Activated naive CD4-positive, alpha-beta T cell treated with anti-CD3 and anti-CD28 coated beads, Interleukin-2, amount 50 U/mL, for 72 hours (primary cell): Measurements from ENCODE around the gene TTC27. TPM values are rescaled to one million over a fixed set of nuclear protein-coding genes. Genes with fewer than 3 reads are reported as not detected.
"Not testable (repeated sequence)": the region's sequence is repeated elsewhere in the genome, so short reads cannot be mapped to it uniquely, and the experiment has no call there.

Experiments
- ATAC-seq, 2 donors: fragments of 150-1000 bp; cut with Tn5 transposase; 2 replicates each; pipeline ENCODE4 v1.10.0; 2021; ENCODE audit warnings: mild to moderate bottlenecking in 2 of 2, moderate library complexity in 2 of 2
- DNase-seq, 2 donors: peaks; one replicate each; pipeline ENCODE4 v3.0.0; 2021 to 2022; ENCODE audit warnings: low spot score in 2 of 2
- H3K27ac Mint-ChIP-seq, 2 donors: one replicate each; pipeline ENCODE4 v1.8.0; 2022; ENCODE audit warnings: mild to moderate bottlenecking in 2 of 2, mixed read lengths in 2 of 2
- H3K36me3 Mint-ChIP-seq, 2 donors: one replicate each; pipeline ENCODE4 v1.8.0; 2022; ENCODE audit warnings: mixed read lengths in 2 of 2
- H3K9me3 Mint-ChIP-seq, 2 donors: one replicate each; pipeline ENCODE4 v1.8.0; 2022; ENCODE audit warnings: mixed read lengths in 2 of 2
- total RNA-seq, 2 donors: library from RNA; stranded (reverse); gene quantifications; one replicate each; pipeline ENCODE4 v1.2.3, GENCODE V29; 2022

The TTC27 gene
- total RNA-seq, 2 donors from 2014 or later, result 22.2 to 31.3 TPM

DNA sequence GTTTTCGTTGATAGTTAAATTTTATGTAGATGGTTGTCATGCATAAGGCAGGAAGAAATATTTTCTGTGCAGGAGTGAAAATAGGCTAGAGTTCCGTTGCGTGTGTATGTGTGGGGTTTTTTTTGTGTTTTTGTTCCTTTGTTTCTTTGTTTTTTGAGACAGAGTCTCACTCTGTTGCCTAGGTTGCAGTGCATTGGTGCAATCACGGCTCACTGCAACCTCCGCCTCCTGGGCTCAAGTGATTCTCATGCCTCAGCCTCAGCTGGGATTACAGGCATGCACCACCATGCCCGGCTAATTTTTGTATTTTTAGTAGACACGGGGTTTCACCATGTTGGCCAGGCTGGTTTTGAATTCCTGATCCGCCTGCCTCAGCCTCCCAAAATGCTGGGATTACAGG, 103.1 kb downstream of the TTC27 start:
- not testable (repeated sequence) for H3K9me3 Mint-ChIP-seq, H3K27ac Mint-ChIP-seq, ATAC-seq, DNase-seq
- H3K36me3 Mint-ChIP-seq, result peaks cover 10 to 18% of the 10 kb centered on the region in 2 donors

DNA sequence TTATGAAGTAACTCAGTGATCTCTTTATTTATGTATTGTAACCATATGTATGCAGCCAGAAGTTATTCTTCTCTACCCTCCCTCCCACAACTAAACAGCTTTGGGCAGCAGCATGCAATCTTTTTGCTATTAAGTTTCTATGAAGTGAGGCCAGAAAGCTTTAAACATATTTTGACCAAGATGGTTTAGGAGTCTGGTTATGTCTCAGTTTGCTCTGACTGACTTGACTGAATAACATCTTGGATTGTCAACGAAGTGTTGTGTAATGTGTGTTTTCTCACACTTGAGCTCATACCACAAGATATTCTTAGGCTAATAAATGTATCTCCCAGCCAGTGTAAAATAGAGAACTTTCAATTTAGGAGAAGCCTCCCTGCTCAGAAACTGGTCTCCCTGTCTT, 104.3 kb downstream of the TTC27 start:
- Mint-ChIP-seq H3K9me3 (no peaks in the 10 kb centered on the region), H3K27ac (no peak overlapping the region), H3K36me3 (peaks cover 7 to 13% of the 10 kb centered on the region in 2 donors)
- no peak for ATAC-seq
- no peak for DNase-seq

DNA sequence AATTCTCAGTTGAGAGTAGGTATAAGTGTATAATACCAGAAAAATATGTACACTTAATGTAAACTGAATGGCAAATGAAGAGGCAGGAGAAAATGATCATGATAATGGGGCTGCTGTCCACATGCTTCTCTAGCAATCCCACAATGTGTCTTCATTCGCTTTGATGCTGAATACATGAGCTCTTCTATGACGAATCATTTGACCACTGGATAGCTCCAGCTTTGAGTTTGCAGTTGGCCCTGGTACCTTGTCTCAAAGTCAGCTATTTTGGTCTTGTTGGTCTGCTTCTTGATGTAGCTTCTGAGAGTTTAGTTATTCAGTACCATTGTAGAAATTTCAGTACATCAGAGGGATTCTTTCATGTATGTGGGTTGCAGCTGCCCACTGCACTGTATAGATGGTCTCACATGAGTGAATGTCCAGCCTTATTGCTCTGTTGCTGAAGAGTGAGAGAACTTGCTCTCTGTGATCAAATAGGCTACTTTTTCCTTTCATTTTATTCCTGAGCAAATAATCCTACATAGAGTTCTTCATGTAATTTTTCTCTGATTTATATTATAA, 105.1 kb downstream of the TTC27 start:
- ATAC-seq, result peak in 1 of 2 donors; percentile 34

DNA sequence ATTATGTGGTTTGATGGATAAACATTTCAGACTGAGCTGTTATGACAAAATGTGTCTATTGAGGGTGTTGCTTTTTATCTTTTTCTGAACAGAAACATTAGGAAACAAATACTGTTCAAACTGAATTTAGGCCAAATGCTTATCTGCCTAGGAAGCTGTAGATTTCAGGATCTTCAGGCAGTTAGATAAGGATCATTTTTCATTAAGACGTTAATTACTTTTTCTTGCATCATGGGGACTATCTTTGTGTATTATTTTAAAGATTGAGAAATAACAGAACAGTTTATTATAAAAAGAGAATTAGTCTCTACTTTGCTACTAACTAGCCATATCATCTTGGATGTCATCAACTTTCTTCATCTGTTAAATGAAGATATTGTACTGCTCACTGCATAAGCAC, 107.5 kb downstream of the TTC27 start:
- ATAC-seq (no peak), DNase-seq (no peak)
- Mint-ChIP-seq H3K27ac (no peak overlapping the region), H3K36me3 (peaks cover 8% of the 10 kb centered on the region in 2 donors), H3K9me3 (no peaks in the 10 kb centered on the region)

More for the DNA sequence above, 105.1 kb downstream of the TTC27 start:
- Mint-ChIP-seq H3K36me3 (peaks cover 8 to 14% of the 10 kb centered on the region in 2 donors), H3K27ac (peak overlapping the region in 1 of 2 donors; percentile 44), H3K9me3 (no peaks in the 10 kb centered on the region)
- DNase-seq, result no peak

DNA sequence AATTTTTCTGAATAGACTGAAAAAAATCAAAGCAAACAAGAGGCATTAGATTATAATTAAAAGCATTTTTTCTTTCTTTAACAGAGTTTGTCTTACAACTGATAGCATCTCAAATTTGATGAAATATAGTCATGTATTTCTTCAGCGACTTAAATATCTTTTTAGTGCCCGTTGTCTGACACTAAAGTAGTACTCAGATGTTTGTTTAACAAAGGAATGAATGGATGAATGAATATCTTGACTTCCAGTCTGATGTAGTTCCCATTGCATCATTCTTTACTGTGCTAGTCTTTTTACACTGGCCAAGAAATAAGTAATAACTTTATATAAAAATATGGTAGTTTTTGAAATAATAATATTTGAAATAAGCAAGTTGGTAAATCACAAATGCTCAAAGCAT, 111.1 kb downstream of the TTC27 start:
- no peak overlapping the region for H3K27ac Mint-ChIP-seq
- H3K36me3 Mint-ChIP-seq, result peaks cover 25% of the 10 kb centered on the region in 2 donors
- H3K9me3 Mint-ChIP-seq, result no peaks in the 10 kb centered on the region
- no peak for ATAC-seq
- no peak for DNase-seq

DNA sequence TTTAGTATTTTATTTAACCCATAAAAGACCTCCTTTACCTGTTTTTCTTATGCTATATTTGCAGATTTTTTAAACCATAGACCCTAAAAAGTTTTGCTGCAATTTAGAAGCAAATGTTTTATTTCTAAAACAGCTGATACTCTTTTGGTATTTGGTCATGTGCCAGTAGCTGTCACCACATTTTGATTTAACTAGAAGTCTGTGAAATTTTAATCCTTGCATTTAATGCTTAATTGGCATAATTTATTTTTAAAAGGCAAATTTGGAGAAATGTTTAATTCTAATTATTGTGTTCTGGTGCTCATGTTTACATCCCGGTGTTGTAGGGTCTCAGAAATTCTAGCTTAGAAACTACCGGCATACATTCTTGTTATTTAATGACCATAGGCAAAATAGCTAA, 111.8 kb downstream of the TTC27 start:
- DNase-seq (no peak), ATAC-seq (no peak)
- H3K27ac Mint-ChIP-seq, result no peak overlapping the region
- peaks cover 31% of the 10 kb centered on the region in 2 donors for H3K36me3 Mint-ChIP-seq
- no peaks in the 10 kb centered on the region for H3K9me3 Mint-ChIP-seq

DNA sequence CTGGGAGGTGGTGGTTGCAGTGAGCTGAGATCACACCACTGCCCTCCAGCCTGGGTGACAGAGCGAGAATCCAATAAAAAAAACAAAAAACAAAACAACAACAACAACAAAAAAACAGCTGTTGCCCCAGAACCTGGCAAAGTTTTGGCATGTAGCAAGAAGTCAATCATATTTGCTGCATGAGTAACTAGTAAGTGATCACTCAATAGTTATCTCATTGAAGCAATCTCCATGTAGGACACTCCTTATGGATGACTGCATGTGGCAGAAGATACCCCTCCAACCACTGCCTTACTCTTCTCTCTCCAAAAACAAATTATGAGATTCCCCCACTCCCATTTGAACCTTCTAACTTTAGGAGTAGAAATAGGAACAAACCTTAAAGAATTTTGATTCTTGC, 113.7 kb downstream of the TTC27 start:
- peaks cover 0 to 2% of the 10 kb centered on the region in 2 donors for H3K9me3 Mint-ChIP-seq
- H3K27ac Mint-ChIP-seq, result no peak overlapping the region
- peaks cover 32 to 38% of the 10 kb centered on the region in 2 donors for H3K36me3 Mint-ChIP-seq
- ATAC-seq (no peak), DNase-seq (no peak)

DNA sequence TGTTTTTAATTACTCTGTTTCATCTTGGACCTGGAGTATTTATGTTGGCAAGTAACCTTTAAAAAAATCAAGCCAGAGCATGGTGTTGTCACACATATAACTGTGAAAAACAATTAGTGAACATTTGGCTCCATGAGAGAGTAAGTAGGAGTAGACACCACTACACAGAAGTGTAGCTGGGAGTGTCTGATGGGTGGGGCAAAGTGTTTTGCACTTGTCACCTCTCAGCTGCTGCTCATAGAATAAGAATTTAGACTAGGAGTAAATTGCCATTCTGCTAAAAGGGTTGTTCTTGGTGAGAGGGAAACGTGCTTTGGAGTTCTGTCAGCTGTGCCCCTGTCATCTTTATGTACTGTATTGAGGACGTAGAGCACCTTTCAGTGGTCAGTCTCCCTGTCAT, 114.5 kb downstream of the TTC27 start:
- H3K9me3 Mint-ChIP-seq, result peaks cover 0 to 5% of the 10 kb centered on the region in 2 donors
- H3K36me3 Mint-ChIP-seq, result peaks cover 30 to 36% of the 10 kb centered on the region in 2 donors
- ATAC-seq (no peak), DNase-seq (no peak)
- no peak overlapping the region for H3K27ac Mint-ChIP-seq

DNA sequence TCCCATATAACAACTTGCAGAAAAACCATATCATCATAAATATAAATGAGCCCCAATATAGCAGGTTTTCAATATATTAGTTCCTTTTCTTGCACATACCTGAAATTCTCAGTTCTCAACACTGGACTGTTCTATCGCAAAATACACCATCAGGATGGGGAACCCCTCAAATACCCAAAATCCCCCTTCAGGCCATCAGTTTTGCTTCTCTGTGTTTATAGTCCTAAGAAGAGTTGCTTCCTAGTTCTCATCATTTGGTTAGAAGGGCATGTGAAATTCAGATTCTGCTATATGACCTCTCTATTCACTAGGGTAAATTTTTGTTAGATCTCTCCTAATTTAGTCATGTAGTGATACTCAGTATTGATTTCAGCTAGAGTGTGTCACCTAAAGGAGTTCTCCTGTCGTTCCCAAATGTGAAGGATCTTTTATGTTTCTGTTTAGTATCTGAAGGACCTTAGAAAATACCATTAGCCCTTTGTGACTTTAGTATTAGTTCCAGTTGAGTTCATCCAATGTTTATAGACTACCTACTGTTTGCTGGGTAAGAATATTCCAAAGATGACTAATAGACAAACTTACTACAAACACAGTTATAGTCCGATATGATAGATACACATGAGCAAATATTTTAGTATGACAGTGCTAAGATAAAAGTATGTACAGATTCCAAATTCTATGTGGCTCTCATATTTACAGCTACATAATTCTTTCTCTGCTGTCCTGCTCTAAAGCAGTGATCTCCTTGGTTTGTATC, 115.8 kb downstream of the TTC27 start:
- Mint-ChIP-seq H3K36me3 (peaks cover 30 to 44% of the 10 kb centered on the region in 2 donors), H3K27ac (no peak overlapping the region)
- DNase-seq, result no peak

DNA sequence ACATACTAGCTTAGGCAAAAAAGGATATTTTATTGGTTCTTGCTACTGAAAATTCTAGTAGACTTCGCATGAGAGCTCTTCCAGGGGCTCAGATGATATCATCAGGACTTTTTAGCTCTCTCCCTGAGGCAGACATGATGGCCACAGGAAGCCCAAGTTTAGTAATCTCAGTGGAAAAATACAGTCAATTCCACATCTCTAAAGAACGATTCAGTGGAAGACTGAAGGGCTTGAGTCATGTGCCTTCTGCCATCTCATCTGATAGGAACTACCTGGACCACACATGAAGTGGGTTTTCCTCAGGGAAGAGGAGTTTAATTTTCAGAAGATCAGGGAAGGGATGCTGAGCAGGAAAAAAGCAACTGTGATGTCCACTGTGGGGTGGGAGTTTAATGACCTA, 117.3 kb downstream of the TTC27 start:
- H3K27ac Mint-ChIP-seq, result no peak overlapping the region

More for the DNA sequence above, 115.8 kb downstream of the TTC27 start:
- ATAC-seq, result no peak
- H3K9me3 Mint-ChIP-seq, result peaks cover 0 to 5% of the 10 kb centered on the region in 2 donors

DNA sequence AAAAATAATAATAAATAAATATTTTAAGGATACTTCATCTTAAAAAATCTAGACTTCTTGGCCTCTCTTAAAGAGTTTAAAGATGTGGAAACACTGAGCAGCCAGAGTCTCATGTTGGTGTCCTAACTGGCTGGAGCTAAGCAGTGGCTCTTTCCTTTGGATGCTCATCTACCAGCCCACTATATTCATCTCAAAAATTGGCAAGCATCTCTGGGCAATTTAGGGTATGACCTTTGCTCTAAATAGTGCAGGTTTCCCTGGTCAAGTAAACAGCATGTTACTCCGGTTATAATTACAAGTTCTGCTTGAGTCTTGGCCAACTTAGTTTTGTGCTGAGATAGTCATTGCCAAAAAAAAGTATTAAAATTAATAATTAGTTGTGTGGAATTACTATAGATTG, 117.8 kb downstream of the TTC27 start:
- peaks cover 0 to 5% of the 10 kb centered on the region in 2 donors for H3K9me3 Mint-ChIP-seq
- no peak for ATAC-seq
- peaks cover 40 to 44% of the 10 kb centered on the region in 2 donors for H3K36me3 Mint-ChIP-seq
- H3K27ac Mint-ChIP-seq, result no peak overlapping the region
- DNase-seq, result no peak

More for the DNA sequence above, 117.3 kb downstream of the TTC27 start:
- peaks cover 0 to 5% of the 10 kb centered on the region in 2 donors for H3K9me3 Mint-ChIP-seq
- DNase-seq (no peak), ATAC-seq (peak; percentile 69 to 84)
- peaks cover 38 to 44% of the 10 kb centered on the region in 2 donors for H3K36me3 Mint-ChIP-seq

DNA sequence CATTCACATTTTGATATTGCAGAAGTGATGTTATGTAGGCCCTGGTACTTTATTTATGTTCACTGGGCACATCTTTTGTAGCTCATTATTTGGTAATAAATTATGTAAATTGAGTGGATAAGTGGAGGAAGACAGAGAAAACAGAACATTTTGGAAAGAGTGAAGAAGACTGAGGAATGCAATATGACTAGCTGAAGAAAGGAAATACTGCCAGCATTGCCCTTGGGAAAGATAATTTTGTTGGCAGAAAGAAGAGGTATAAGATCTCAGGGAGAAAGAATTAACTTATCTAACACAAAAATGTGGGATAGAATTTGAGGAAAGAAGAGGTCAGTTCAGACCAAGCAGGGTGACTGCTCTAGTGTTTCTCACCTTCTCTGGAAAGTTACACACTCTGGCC, 118.8 kb downstream of the TTC27 start:
- no peak for ATAC-seq
- peak overlapping the region in 1 of 2 donors; percentile 2 for H3K27ac Mint-ChIP-seq
- no peak for DNase-seq
- H3K36me3 Mint-ChIP-seq, result peaks cover 34 to 39% of the 10 kb centered on the region in 2 donors
- H3K9me3 Mint-ChIP-seq, result peaks cover 0 to 5% of the 10 kb centered on the region in 2 donors

DNA sequence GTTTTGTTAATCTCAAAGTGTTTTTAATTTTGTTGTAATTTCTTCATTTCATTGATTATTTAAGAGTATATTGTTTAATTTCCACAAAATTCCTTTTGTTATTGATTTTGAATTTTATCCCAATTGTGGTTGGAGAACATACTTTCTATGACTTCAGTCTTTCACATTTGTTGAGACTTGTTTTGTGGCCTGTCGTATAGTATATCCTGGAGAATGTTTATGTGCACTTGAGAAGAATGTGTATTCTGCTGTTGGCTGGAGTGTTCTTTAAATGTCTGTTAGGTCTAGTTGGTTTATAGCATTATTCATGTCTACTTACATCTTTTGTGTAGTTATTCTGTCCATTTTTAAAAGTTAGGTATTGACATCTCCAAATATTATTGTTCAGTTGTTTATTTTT, 120.3 kb downstream of the TTC27 start:
- DNase-seq, result no peak
- no peak for ATAC-seq
- H3K36me3 Mint-ChIP-seq, result peaks cover 38 to 45% of the 10 kb centered on the region in 2 donors
- no peak overlapping the region for H3K27ac Mint-ChIP-seq
- H3K9me3 Mint-ChIP-seq, result peaks cover 0 to 5% of the 10 kb centered on the region in 2 donors

DNA sequence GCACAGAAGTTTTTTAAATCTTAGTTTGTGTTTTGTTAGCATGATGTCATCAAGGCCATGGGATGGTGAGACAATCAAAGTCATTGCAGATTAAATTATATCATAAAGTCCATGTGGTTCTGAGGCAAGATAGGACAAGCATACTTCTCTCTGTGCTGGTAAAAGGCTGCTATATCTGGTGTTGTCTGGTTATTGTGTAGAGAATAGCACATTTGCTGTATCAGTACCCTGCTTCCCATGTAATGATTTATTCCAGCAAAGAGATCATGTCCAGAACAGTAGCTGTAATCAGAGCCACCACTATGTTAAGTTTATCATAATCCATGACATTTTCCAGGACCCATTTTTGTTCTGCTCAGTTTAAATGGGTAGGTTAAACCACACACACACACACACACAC, 123.0 kb downstream of the TTC27 start:
- peaks cover 0 to 5% of the 10 kb centered on the region in 2 donors for H3K9me3 Mint-ChIP-seq
- H3K27ac Mint-ChIP-seq, result no peak overlapping the region
- ATAC-seq (no peak), DNase-seq (no peak)
- peaks cover 25 to 36% of the 10 kb centered on the region in 2 donors for H3K36me3 Mint-ChIP-seq

DNA sequence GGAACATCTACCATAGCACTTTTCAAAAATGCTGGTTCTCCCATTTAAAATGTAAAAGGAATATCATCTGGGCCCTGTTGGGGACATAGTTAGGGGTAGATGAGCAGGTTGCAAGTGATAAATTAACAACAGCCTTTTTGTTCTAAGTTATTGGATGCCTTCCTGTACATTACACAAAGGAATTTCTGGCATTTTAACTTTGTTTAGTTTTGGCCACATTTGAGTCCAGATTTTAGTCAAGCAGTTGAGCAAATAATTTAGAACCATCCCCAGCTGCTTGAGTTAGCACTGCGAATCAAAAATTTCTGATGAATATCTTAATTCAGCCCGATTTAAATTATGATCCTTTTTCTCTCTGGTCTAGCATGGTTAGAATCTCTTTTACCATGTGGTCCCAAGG, 124.4 kb downstream of the TTC27 start:
- peak overlapping the region in 1 of 2 donors; percentile 32 for H3K27ac Mint-ChIP-seq
- DNase-seq (no peak), ATAC-seq (no peak)
- peaks cover 18 to 29% of the 10 kb centered on the region in 2 donors for H3K36me3 Mint-ChIP-seq
- H3K9me3 Mint-ChIP-seq, result no peaks in the 10 kb centered on the region

DNA sequence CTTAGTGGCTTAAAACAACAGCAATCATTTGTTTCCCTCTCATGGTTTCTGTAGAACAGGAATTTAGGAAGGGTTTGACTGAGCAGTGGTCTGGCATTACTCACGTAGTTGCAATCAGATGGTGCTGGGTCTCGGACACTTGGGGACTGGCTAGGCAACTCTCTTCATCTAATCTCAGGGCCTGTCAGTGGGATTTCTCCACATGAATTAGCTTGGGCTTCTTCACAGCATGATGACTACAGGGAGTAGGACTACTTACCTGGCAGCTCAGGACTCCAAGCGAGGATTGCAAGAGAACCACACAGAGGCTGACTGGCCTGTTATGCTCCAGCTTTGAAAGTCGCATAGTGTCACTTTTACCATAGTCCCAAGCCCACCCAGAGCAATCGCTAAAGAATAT, 125.1 kb downstream of the TTC27 start:
- ATAC-seq, result no peak
- Mint-ChIP-seq H3K27ac (no peak overlapping the region), H3K9me3 (no peaks in the 10 kb centered on the region), H3K36me3 (peaks cover 18 to 27% of the 10 kb centered on the region in 2 donors)
- DNase-seq, result no peak

DNA sequence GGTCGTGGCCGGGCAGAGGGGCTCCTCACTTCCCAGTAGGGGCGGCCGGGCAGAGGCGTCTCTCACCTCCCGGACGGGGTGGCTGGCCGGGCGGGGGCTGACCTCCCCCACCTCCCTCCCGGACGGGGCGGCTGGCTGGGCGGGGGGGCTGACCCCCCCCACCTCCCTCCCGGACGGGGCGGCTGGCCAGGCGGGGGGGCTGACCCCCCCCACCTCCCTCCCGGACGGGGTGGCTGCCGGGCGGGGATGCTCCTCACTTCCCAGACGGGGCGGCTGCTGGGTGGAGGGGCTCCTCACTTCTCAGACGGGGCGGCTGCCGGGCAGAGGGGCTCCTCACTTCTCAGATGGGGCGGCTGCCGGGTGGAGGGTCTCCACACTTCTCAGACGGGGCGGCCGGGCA, 126.8 kb downstream of the TTC27 start:
- ATAC-seq, H3K9me3 Mint-ChIP-seq, H3K27ac Mint-ChIP-seq, DNase-seq: not testable (repeated sequence)
- peaks cover 17 to 25% of the 10 kb centered on the region in 2 donors for H3K36me3 Mint-ChIP-seq

DNA sequence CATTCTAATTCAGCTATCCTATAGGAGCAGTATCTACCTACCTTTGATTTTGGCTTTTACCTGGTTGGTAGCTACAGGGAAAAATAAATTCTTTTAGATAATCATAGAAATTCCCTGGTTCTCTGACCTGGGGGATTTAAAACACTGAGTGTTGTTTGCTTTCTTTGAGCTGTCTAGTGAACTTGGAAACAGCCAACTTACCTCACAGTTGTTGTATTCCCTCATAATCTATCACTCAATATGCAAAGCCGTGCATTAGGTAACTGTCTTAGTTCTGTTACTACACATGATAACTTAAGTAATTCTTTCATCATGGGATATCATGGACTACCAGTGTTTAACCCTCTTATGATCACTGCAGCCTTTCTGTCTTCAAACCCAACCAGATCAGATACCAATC, 127.8 kb downstream of the TTC27 start:
- no peak for ATAC-seq
- peaks cover 15 to 30% of the 10 kb centered on the region in 2 donors for H3K36me3 Mint-ChIP-seq
- H3K27ac Mint-ChIP-seq, result peak overlapping the region in 1 of 2 donors; percentile 33
- no peak for DNase-seq
- no peaks in the 10 kb centered on the region for H3K9me3 Mint-ChIP-seq
